Trophoblast cell (in vitro differentiated cells and primary cell): ENCODE data around the gene BAAT.

Experiments
- DNase-seq, 2 donors: peaks; one replicate each; pipeline ENCODE4 v3.0.0-alpha.2; 2016
- H2AFZ ChIP-seq: 2 replicates; pipeline ENCODE4 v1.6.1; 2013; ENCODE audit warnings: low read length, moderate library complexity, mild to moderate bottlenecking; ENCODE audit not compliant: insufficient read depth, poor library complexity
- H2AK5ac ChIP-seq: 2 replicates; pipeline ENCODE4 v1.6.1; 2013; ENCODE audit warnings: mild to moderate bottlenecking, low read length
- H2BK120ac ChIP-seq: 2 replicates; pipeline ENCODE4 v1.6.1; 2013; ENCODE audit warnings: low read length, mild to moderate bottlenecking, moderate library complexity; ENCODE audit not compliant: insufficient read depth, poor library complexity
- H2BK12ac ChIP-seq: 2 replicates; pipeline ENCODE4 v1.6.1; 2013; ENCODE audit warnings: mild to moderate bottlenecking, low read length, moderate library complexity
- H2BK5ac ChIP-seq: 2 replicates; pipeline ENCODE4 v1.6.1; 2013; ENCODE audit warnings: low read length, low read depth, moderate library complexity, mild to moderate bottlenecking; ENCODE audit not compliant: poor library complexity
- H3K14ac ChIP-seq: 2 replicates; pipeline ENCODE4 v1.6.1; 2013; ENCODE audit warnings: mild to moderate bottlenecking, low read length
- H3K18ac ChIP-seq: 2 replicates; pipeline ENCODE4 v1.6.1; 2013; ENCODE audit warnings: mild to moderate bottlenecking, low read length
- H3K23ac ChIP-seq: 2 replicates; pipeline ENCODE4 v1.6.1; 2013; ENCODE audit warnings: low read length
- H3K27ac ChIP-seq: 2 replicates; pipeline ENCODE4 v1.5.1; 2013; ENCODE audit warnings: low read depth, mild to moderate bottlenecking, inconsistent platforms, low read length, moderate library complexity
- H3K27me3 ChIP-seq: 2 replicates; pipeline ENCODE4 v1.6.1; 2013; ENCODE audit warnings: inconsistent platforms, mild to moderate bottlenecking, low read length, moderate library complexity; ENCODE audit not compliant: insufficient read depth
- H3K36me3 ChIP-seq, 2 experiments: 1 replicate in 1 of 2; 2 replicates in 1 of 2; pipeline ENCODE4 v1.6.1; 2013; ENCODE audit warnings: low read length in 2 of 2, mild to moderate bottlenecking in 2 of 2, moderate library complexity in 1 of 2; ENCODE audit not compliant: insufficient read depth in 2 of 2, control insufficient read depth in 1 of 2
- H3K4ac ChIP-seq: 2 replicates; pipeline ENCODE4 v1.6.1; 2013; ENCODE audit warnings: low read depth, mild to moderate bottlenecking, low read length, moderate library complexity
- H3K4me1 ChIP-seq, 2 experiments: 1 replicate in 1 of 2; 2 replicates in 1 of 2; pipeline ENCODE4 v1.6.1; 2013; ENCODE audit warnings: low read length in 2 of 2, mild to moderate bottlenecking in 2 of 2, moderate library complexity in 1 of 2; ENCODE audit not compliant: insufficient read depth in 2 of 2, control insufficient read depth in 1 of 2
- H3K4me2 ChIP-seq: 2 replicates; pipeline ENCODE4 v1.6.1; 2013; ENCODE audit warnings: inconsistent platforms, mild to moderate bottlenecking, low read length, moderate library complexity
- H3K4me3 ChIP-seq: 2 replicates; pipeline ENCODE4 v1.5.1; 2013; ENCODE audit warnings: mild to moderate bottlenecking, low read depth, low read length, inconsistent platforms
- H3K79me1 ChIP-seq: one replicate; pipeline ENCODE4 v1.6.1; 2013; ENCODE audit warnings: low read length
- H3K79me2 ChIP-seq: 2 replicates; pipeline ENCODE4 v1.6.1; 2013; ENCODE audit warnings: low read length, mild to moderate bottlenecking; ENCODE audit not compliant: control insufficient read depth, insufficient read depth, poor library complexity
- H3K9ac ChIP-seq: 2 replicates; pipeline ENCODE4 v1.6.1; 2013; ENCODE audit warnings: mild to moderate bottlenecking, low read length
- H3K9me3 ChIP-seq: 2 replicates; pipeline ENCODE4 v1.6.1; 2013; ENCODE audit warnings: low read depth, mild to moderate bottlenecking, control low read depth, inconsistent platforms, low read length; ENCODE audit not compliant: insufficient read depth
- H4K12ac ChIP-seq: 2 replicates; pipeline ENCODE4 v1.6.1; 2013; ENCODE audit warnings: low read depth, mild to moderate bottlenecking, low read length, moderate library complexity
- H4K8ac ChIP-seq: 2 replicates; pipeline ENCODE4 v1.6.1; 2013; ENCODE audit warnings: low read depth, mild to moderate bottlenecking, low read length, moderate library complexity
- H4K91ac ChIP-seq: one replicate; pipeline ENCODE4 v1.6.1; 2013; ENCODE audit warnings: low read depth, mild to moderate bottlenecking, low read length, moderate library complexity
- WGBS: extraction: QIAGEN DNeasy Blood & Tissue Kit; methylation state at CpG from one replicate; pipeline ENCODE4 v1.1.7; 2013; ENCODE audit warnings: missing lambda C conversion rate; ENCODE audit not compliant: insufficient read length, insufficient coverage; ENCODE audit errors: extremely low coverage; 5-methylcytosine and 5-hydroxymethylcytosine counted together

Gene BAAT

GRCh38 chr9:101354765-101355708 is 29.8 kb downstream of the BAAT start:
- Histone ChIP-seq H3K4me3 (no peak overlapping the region), H3K9ac (no peak overlapping the region), H3K9me3 (peaks cover 8% of the 10 kb centered on the region), H4K8ac (no peak overlapping the region), H2BK120ac (no peak overlapping the region), H3K36me3 (no peaks in the 10 kb centered on the region), H2BK5ac (no peak overlapping the region), H4K12ac (no peak overlapping the region), H3K79me1 (no peaks in the 10 kb centered on the region), H3K27me3 (no peaks in the 10 kb centered on the region), H3K4me2 (no peak overlapping the region), H2BK12ac (no peak overlapping the region), H2AFZ (no peak overlapping the region), H3K14ac (no peak overlapping the region), H3K23ac (no peak overlapping the region), H3K18ac (no peak overlapping the region), H3K79me2 (no peaks in the 10 kb centered on the region), H3K27ac (no peak overlapping the region), H2AK5ac (no peak overlapping the region), H3K4ac (no peak overlapping the region), H4K91ac (no peak overlapping the region), H3K4me1 (no peaks in the 10 kb centered on the region)
- WGBS, result no CpG with 5 or more reads among the region's 7 CpGs
- DNase-seq, result no peak

GRCh38 chr9:101354143-101354764 is 30.6 kb downstream of the BAAT start:
- Histone ChIP-seq H3K27me3 (no peaks in the 10 kb centered on the region), H3K79me1 (no peaks in the 10 kb centered on the region), H3K14ac (no peak overlapping the region), H3K9ac (no peak overlapping the region), H4K12ac (no peak overlapping the region), H3K79me2 (no peaks in the 10 kb centered on the region), H2BK12ac (no peak overlapping the region), H4K91ac (no peak overlapping the region), H3K4me2 (no peak overlapping the region), H3K4me1 (no peaks in the 10 kb centered on the region), H2BK120ac (no peak overlapping the region), H2BK5ac (no peak overlapping the region), H3K23ac (no peak overlapping the region), H3K4ac (no peak overlapping the region), H3K36me3 (no peaks in the 10 kb centered on the region), H3K18ac (no peak overlapping the region), H2AFZ (no peak overlapping the region), H3K4me3 (no peak overlapping the region), H4K8ac (no peak overlapping the region), H2AK5ac (no peak overlapping the region), H3K9me3 (peaks cover 8% of the 10 kb centered on the region), H3K27ac (no peak overlapping the region)
- no CpG with 5 or more reads among the region's 5 CpGs for WGBS
- no peak for DNase-seq

GRCh38 chr9:101353683-101354082 is 31.1 kb downstream of the BAAT start:
- Histone ChIP-seq H3K4me3 (no peak overlapping the region), H2AFZ (no peak overlapping the region), H3K4me1 (no peaks in the 10 kb centered on the region), H3K18ac (no peak overlapping the region), H3K36me3 (no peaks in the 10 kb centered on the region), H3K27me3 (no peaks in the 10 kb centered on the region), H2BK5ac (no peak overlapping the region), H3K14ac (no peak overlapping the region), H3K9ac (no peak overlapping the region), H3K4me2 (no peak overlapping the region), H3K23ac (no peak overlapping the region), H2BK12ac (no peak overlapping the region), H3K4ac (no peak overlapping the region), H3K79me1 (no peaks in the 10 kb centered on the region), H4K12ac (no peak overlapping the region), H3K9me3 (peaks cover 8% of the 10 kb centered on the region), H4K91ac (no peak overlapping the region), H2BK120ac (no peak overlapping the region), H3K27ac (no peak overlapping the region), H4K8ac (no peak overlapping the region), H2AK5ac (no peak overlapping the region), H3K79me2 (no peaks in the 10 kb centered on the region)
- no peak for DNase-seq
- no CpG with 5 or more reads among the region's 2 CpGs for WGBS

- Histone ChIP-seq H3K18ac (no peak overlapping the region), H3K79me1 (no peaks in the 10 kb centered on the region), H3K27ac (no peak overlapping the region), H3K4me2 (no peak overlapping the region), H3K79me2 (no peaks in the 10 kb centered on the region), H3K9me3 (peaks cover 5% of the 10 kb centered on the region), H3K4ac (no peak overlapping the region), H3K9ac (peak overlapping the region; percentile 40), H3K36me3 (no peaks in the 10 kb centered on the region), H2AK5ac (no peak overlapping the region), H4K91ac (no peak overlapping the region), H4K8ac (no peak overlapping the region), H2AFZ (no peak overlapping the region), H4K12ac (no peak overlapping the region), H2BK120ac (no peak overlapping the region), H2BK5ac (no peak overlapping the region), H3K23ac (no peak overlapping the region), H3K27me3 (no peaks in the 10 kb centered on the region), H3K14ac (no peak overlapping the region), H3K4me1 (no peaks in the 10 kb centered on the region), H2BK12ac (no peak overlapping the region), H3K4me3 (no peak overlapping the region)
- WGBS, result no CpG with 5 or more reads among the region's 6 CpGs
- DNase-seq, result no peak
Observed at GRCh38 chr9:101352892-101353463, 31.8 kb downstream of the BAAT start.
